WI38 (cell line): Measurements from ENCODE around the gene POLE2.
"Not testable (repeated sequence)": the region's sequence is repeated elsewhere in the genome, so short reads cannot be mapped to it uniquely, and the experiment has no call there.

Experiments used
- H3K4me3 ChIP-seq: 2 replicates; pipeline ENCODE4 v1.5.1; 2011; ENCODE audit warnings: low read depth, mild to moderate bottlenecking, control low read depth, low read length
- CTCF ChIP-seq: IDR thresholded peaks from 2 replicates; pipeline ENCODE4 v1.5.1; 2012; ENCODE audit warnings: low read depth, mild to moderate bottlenecking, control low read depth, low read length

POLE2 gene

GRCh38 chr14:49686425-49686824, 1.6 kb downstream of the POLE2 start:
- H3K4me3 ChIP-seq = no peak overlapping the region
- TF ChIP-seq CTCF = no peak

GRCh38 chr14:49679271-49679670, 8.7 kb downstream of the POLE2 start:
- H3K4me3 ChIP-seq = no peak overlapping the region
- no peak for TF ChIP-seq CTCF

GRCh38 chr14:49677643-49678042, 10.4 kb downstream of the POLE2 start:
- no peak overlapping the region for H3K4me3 ChIP-seq
- TF ChIP-seq CTCF = no peak

- TF ChIP-seq CTCF = no peak
- no peak overlapping the region for H3K4me3 ChIP-seq
These were observed 14.4 kb downstream of the POLE2 start for GRCh38 chr14:49673586-49673985.

- no peak for TF ChIP-seq CTCF
- no peak overlapping the region for H3K4me3 ChIP-seq
These were observed 17.5 kb downstream of the POLE2 start for GRCh38 chr14:49670475-49670874.

GRCh38 chr14:49659526-49660455, 28.2 kb downstream of the POLE2 start:
- TF ChIP-seq CTCF = no peak
- H3K4me3 ChIP-seq = no peak overlapping the region

GRCh38 chr14:49657500-49657899, 30.5 kb downstream of the POLE2 start:
- not testable (repeated sequence) for H3K4me3 ChIP-seq
